LNCaP clone FGC (cell line): ENCODE data around the gene GCDH.

ENCODE experiments used
- DNase-seq: peaks from one replicate; pipeline ENCODE4 v3.0.0-alpha.2; 2011; ENCODE audit warnings: low read depth
- H3K4me3 ChIP-seq: 2 replicates; pipeline ENCODE4 v1.5.1; 2011; ENCODE audit warnings: mild to moderate bottlenecking, low read depth, low read length, control low read depth
- TF ChIP-seq, protein P1 (sequence below): IDR thresholded peaks from 2 replicates; pipeline ENCODE4 v1.5.1; 2012; ENCODE audit warnings: mild to moderate bottlenecking; ENCODE audit not compliant: control insufficient read depth, insufficient read depth; ENCODE audit errors: extremely low read depth

Gene GCDH

DNA sequence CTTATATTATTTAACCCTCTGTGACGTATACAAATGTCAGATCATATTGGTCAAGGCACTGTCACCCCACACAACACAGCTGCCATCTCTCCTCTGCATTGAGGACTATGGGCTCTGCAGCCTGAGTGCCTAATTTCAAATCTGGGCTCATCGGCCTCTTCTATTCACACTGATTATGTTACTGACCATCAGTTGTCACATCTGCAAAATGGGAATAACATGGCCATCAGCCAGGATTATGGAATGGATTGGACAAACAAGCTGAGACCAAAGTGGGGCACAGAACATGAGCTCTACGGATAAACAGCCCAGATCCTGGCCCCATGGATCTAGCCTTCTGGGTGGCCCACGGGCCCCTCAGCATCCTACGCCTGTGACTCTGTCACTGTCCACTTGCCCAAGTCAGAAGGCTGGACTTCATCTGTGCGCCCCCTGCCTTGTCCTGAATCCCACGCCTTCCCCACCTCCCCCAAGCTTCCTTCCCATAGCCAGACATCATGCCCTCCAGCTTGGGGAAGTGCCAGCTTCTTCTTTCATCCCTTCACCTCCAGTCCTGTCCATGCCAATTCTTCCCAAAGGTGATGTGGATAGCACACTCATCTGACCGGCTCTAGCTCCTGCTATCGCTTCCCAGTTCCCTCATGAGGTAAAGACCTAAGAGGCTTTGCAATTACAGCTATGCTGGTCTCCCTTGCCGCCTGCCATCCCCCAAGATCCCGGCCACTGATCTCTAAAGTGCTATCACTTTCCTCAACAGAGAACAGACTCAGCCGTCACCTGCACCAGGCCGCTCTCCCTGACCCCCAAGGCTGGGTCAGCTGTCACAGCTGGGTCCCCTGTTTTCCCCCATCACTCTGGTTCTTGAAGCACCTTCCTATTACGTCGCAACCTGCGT is 41.7 kb downstream of the GCDH start:
- TF ChIP-seq, protein P1, sequence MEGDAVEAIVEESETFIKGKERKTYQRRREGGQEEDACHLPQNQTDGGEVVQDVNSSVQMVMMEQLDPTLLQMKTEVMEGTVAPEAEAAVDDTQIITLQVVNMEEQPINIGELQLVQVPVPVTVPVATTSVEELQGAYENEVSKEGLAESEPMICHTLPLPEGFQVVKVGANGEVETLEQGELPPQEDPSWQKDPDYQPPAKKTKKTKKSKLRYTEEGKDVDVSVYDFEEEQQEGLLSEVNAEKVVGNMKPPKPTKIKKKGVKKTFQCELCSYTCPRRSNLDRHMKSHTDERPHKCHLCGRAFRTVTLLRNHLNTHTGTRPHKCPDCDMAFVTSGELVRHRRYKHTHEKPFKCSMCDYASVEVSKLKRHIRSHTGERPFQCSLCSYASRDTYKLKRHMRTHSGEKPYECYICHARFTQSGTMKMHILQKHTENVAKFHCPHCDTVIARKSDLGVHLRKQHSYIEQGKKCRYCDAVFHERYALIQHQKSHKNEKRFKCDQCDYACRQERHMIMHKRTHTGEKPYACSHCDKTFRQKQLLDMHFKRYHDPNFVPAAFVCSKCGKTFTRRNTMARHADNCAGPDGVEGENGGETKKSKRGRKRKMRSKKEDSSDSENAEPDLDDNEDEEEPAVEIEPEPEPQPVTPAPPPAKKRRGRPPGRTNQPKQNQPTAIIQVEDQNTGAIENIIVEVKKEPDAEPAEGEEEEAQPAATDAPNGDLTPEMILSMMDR = no peak
- H3K4me3 ChIP-seq = peak overlapping the region; percentile 91
- no peak for DNase-seq

DNA sequence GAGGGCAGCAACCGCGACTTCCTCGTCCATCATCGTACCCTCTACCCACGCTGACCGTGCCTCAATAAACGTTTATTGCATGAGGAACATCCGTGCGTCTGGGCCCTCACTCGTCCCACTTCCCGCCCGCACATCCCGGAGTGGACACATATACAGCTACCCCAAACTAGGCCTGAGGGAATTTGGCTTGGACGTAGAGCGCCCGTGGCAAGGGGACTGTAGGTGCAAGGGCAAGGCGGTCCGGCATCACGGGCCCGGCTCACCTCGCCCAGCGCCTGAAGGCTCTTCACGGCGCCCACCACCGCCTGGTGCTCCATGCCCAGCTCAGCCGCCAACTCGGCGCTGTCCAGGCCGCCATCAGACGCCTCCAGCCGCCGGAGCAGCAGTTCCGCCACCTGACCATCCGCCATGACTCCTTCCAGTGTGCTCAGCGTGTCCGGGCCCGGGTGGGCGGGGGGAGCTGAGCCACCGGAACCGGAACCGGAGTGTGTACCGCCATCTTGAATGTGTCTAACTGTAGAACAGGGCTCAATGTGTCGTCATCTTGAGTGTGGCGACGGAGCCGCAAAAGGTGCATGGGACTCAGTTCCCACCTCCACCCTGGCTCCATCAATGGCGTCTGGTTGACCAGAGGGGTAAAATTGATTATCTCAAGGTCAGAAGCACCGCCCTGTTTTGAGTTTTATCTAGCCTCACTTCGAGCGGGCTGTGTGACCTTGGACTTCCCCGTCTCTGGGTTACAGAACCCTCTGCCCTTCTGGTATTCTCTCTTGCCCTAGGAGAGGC is 42.5 kb downstream of the GCDH start, which contains the start of gene FARSA:
Gene FARSA, minus strand, starts transcription at position 425 of the 786 bp plus-strand sequence. Its CDS starts 15 bp downstream, at position 410.
- TF ChIP-seq, protein P1 = no peak
- peak; percentile 67 for DNase-seq
- H3K4me3 ChIP-seq = peak within 1 kb of the TSS; percentile 91

DNA sequence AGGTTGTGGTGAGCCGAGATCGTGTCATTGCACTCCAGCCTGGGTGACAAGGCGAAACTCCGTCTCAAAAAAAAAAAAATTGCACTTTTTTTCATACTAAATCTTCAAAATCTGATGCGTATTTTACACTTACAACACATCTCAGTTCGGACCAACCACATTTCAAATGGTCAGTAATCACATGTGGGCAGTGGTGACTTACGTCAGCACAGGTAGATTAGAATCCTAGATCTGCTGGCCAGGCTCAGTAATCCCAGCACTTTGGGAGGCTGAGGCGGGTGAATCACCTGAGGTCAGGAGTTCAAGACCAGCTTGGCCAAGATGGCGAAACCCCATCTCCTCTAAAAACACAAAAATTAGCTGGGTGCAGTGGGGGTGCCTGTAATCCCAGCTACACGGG is 44.1 kb downstream of the GCDH start:
- DNase-seq = no peak
- no peak overlapping the region for H3K4me3 ChIP-seq
- TF ChIP-seq, protein P1 = no peak

DNA sequence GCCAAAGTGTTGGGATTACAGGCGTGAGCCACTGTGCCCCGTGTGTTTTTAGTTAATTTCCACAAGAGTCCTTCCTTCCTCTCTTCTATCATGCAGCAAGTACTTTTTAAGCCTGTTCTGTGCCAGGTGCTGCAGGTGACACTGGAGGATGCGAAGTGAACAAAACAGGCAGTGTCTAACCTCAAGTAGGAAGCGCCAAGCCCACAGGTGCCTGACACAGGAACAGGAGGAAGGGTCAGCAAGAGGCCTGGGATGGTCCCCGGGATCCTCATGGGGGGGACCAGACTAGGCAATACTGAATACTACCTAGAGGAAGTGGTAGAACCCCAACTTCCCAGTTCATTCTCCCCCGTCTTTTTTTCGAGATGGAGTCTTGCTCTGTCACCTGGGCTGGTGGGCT is 45.6 kb downstream of the GCDH start:
- DNase-seq = no peak
- H3K4me3 ChIP-seq = no peak overlapping the region
- TF ChIP-seq, protein P1 = no peak

DNA sequence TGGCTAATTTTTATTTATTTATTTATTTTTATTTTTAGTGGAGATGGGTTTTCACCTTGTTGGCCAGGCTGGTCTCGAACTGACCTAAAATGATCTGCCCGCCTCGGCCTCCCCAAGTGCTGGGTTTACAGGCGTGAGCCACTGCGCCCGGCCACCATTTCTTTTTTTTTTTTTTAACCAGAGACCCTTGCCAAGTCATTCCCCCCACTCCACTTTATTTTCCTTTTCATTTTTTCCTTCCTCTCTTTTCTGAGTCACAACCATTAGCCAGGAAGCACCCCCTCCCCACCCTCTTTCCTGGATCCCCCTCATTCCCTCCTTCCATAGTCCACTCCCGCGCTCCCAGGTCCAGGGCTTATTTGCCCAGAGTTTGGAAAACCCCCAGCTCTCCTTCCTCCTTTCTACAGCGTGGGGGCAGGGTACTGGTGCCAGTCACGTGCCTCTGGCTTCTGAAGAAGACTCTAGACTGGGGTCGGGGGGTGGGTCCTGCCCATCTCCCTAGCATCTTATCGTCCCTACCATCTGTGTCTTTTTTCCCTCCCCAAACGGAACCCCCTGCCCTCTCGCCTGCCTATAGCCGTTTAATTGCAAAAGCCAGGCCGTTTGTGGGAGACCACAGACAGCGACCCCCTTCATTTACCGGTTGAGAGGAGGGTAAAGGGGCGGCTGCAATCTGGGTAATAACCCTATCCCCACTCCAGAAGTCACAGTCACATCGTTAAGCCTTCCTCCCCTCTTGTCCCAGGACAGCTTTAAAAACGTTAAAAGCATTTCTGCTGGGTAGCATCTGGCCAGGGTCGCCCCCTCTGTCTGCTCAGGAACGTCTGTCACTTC is 46.4 kb downstream of the GCDH start:
- peak overlapping the region; percentile 85 for H3K4me3 ChIP-seq
- DNase-seq = no peak
- TF ChIP-seq, protein P1 = no peak
